H9 (cell line): Measurements from ENCODE around the gene CA12. TPM values are rescaled to one million over a fixed set of nuclear protein-coding genes. Genes with fewer than 3 reads are reported as not detected.

ENCODE experiments used
- DNase-seq: peaks from one replicate; pipeline ENCODE4 v3.0.0-alpha.2; 2017
- H2AFZ ChIP-seq: one replicate; pipeline ENCODE4 v1.6.1; 2013; ENCODE audit warnings: mild to moderate bottlenecking, low read length, control low read depth, moderate library complexity
- H2AK5ac ChIP-seq: 2 replicates; pipeline ENCODE4 v1.6.1; 2013; ENCODE audit warnings: low read length, control low read depth, mixed read lengths; ENCODE audit not compliant: insufficient read length
- H2BK120ac ChIP-seq: one replicate; pipeline ENCODE4 v1.6.1; 2013; ENCODE audit warnings: low read depth, mild to moderate bottlenecking, low read length, control low read depth, inconsistent platforms; ENCODE audit not compliant: poor library complexity, severe bottlenecking
- H2BK12ac ChIP-seq: 2 replicates; pipeline ENCODE4 v1.6.1; 2013; ENCODE audit warnings: low read length, control low read depth, mixed read lengths, low read depth; ENCODE audit not compliant: insufficient read length
- H2BK15ac ChIP-seq: 2 replicates; pipeline ENCODE4 v1.6.1; 2013; ENCODE audit warnings: low read depth, low read length, control low read depth
- H2BK20ac ChIP-seq: one replicate; pipeline ENCODE4 v1.6.1; 2013; ENCODE audit warnings: low read depth, mild to moderate bottlenecking, low read length, control low read depth, inconsistent platforms; ENCODE audit not compliant: poor library complexity, severe bottlenecking
- H2BK5ac ChIP-seq: 2 replicates; pipeline ENCODE4 v1.6.1; 2013; ENCODE audit warnings: low read length, control low read depth, mixed read lengths; ENCODE audit not compliant: insufficient read length
- H3K14ac ChIP-seq: 2 replicates; pipeline ENCODE4 v1.6.1; 2013; ENCODE audit warnings: low read length, control low read depth; ENCODE audit not compliant: insufficient read depth
- H3K18ac ChIP-seq: 2 replicates; pipeline ENCODE4 v1.6.1; 2013; ENCODE audit warnings: low read depth, mild to moderate bottlenecking, mixed read lengths, low read length, control low read depth; ENCODE audit not compliant: insufficient read length
- H3K23ac ChIP-seq: 2 replicates; pipeline ENCODE4 v1.6.1; 2013; ENCODE audit warnings: low read length, control low read depth, mixed read lengths, low read depth; ENCODE audit not compliant: insufficient read length
- H3K23me2 ChIP-seq: 2 replicates; pipeline ENCODE4 v1.6.1; 2013; ENCODE audit warnings: low read depth, mild to moderate bottlenecking, mixed read lengths, low read length, control low read depth; ENCODE audit not compliant: insufficient read length, poor library complexity, severe bottlenecking
- H3K27ac ChIP-seq: 2 replicates; pipeline ENCODE4 v1.5.1; 2013; ENCODE audit warnings: low read length, control low read depth, mixed read lengths, low read depth; ENCODE audit not compliant: insufficient read length
- H3K27me3 ChIP-seq: 2 replicates; pipeline ENCODE4 v1.6.1; 2013; ENCODE audit warnings: low read length, control low read depth, inconsistent platforms; ENCODE audit not compliant: insufficient read depth
- H3K4ac ChIP-seq: 2 replicates; pipeline ENCODE4 v1.6.1; 2013; ENCODE audit warnings: low read depth, mild to moderate bottlenecking, control low read depth, inconsistent platforms, low read length, moderate library complexity
- H3K4me1 ChIP-seq: 2 replicates; pipeline ENCODE4 v1.6.1; 2013; ENCODE audit warnings: low read length, control low read depth, inconsistent platforms; ENCODE audit not compliant: insufficient read depth
- H3K4me2 ChIP-seq: 2 replicates; pipeline ENCODE4 v1.6.1; 2013; ENCODE audit warnings: low read length, control low read depth, mixed read lengths; ENCODE audit not compliant: insufficient read length, insufficient read depth
- H3K56ac ChIP-seq: 2 replicates; pipeline ENCODE4 v1.6.1; 2013; ENCODE audit warnings: low read depth, mild to moderate bottlenecking, mixed read lengths, low read length, control low read depth; ENCODE audit not compliant: insufficient read length
- H3K79me1 ChIP-seq: 2 replicates; pipeline ENCODE4 v1.6.1; 2013; ENCODE audit warnings: low read depth, mild to moderate bottlenecking, moderate library complexity, low read length, control low read depth, inconsistent platforms; ENCODE audit not compliant: insufficient read depth, poor library complexity, severe bottlenecking
- H3K79me2 ChIP-seq: 2 replicates; pipeline ENCODE4 v1.6.1; 2013; ENCODE audit warnings: low read length, control low read depth, inconsistent platforms; ENCODE audit not compliant: insufficient read depth
- H3K9ac ChIP-seq: 2 replicates; pipeline ENCODE4 v1.6.1; 2013; ENCODE audit warnings: low read length, control low read depth, mixed read lengths; ENCODE audit not compliant: insufficient read length; ENCODE audit errors: extremely low read depth
- H3K9me3 ChIP-seq: one replicate; pipeline ENCODE4 v1.6.1; 2013; ENCODE audit warnings: low read depth, low read length, inconsistent platforms; ENCODE audit not compliant: control insufficient read depth
- H3T11ph ChIP-seq: one replicate; pipeline ENCODE4 v1.6.1; 2013; ENCODE audit warnings: mild to moderate bottlenecking, low read length, control low read depth, inconsistent platforms
- H4K20me1 ChIP-seq: one replicate; pipeline ENCODE4 v1.6.1; 2013; ENCODE audit not compliant: control insufficient read depth, insufficient read length, insufficient read depth
- H4K5ac ChIP-seq: 2 replicates; pipeline ENCODE4 v1.6.1; 2013; ENCODE audit warnings: low read depth, mild to moderate bottlenecking, mixed read lengths, low read length, control low read depth; ENCODE audit not compliant: insufficient read length
- H4K8ac ChIP-seq: replicated peaks from 2 replicates; pipeline ENCODE4 v1.6.1; 2013; ENCODE audit warnings: low read length, control low read depth, mixed read lengths, low read depth; ENCODE audit not compliant: insufficient read length
- H4K91ac ChIP-seq: 2 replicates; pipeline ENCODE4 v1.6.1; 2013; ENCODE audit warnings: low read depth, mild to moderate bottlenecking, moderate library complexity, mixed read lengths, low read length, control low read depth; ENCODE audit not compliant: insufficient read length
- H3K27ac Mint-ChIP-seq, 3 experiments: 2 replicates in 2 of 3; 3 replicates in 1 of 3; pipeline ENCODE4 v1.8.0; 2020 to 2021; ENCODE audit warnings: mixed read lengths in 3 of 3, mild to moderate bottlenecking in 1 of 3, moderate library complexity in 1 of 3
- H3K27me3 Mint-ChIP-seq: 2 replicates; pipeline ENCODE4 v1.8.0; 2021; ENCODE audit warnings: low read depth, mild to moderate bottlenecking, moderate library complexity, mixed read lengths
- H3K36me3 Mint-ChIP-seq, 3 experiments: 2 replicates in 2 of 3; 3 replicates in 1 of 3; pipeline ENCODE4 v1.8.0; 2020 to 2021; ENCODE audit warnings: low read depth in 3 of 3, mixed read lengths in 3 of 3; ENCODE audit not compliant: insufficient read depth in 1 of 3
- H3K4me1 Mint-ChIP-seq, 2 experiments: 2 replicates each; pipeline ENCODE4 v1.8.0; 2020; ENCODE audit warnings: mixed read lengths in 2 of 2
- H3K4me3 Mint-ChIP-seq, 2 experiments: 2 replicates in 1 of 2; 3 replicates in 1 of 2; pipeline ENCODE4 v1.8.0; 2020 to 2021; ENCODE audit warnings: mild to moderate bottlenecking in 2 of 2, mixed read lengths in 2 of 2, moderate library complexity in 1 of 2
- H3K9me3 Mint-ChIP-seq, 2 experiments: 2 replicates in 1 of 2; 3 replicates in 1 of 2; pipeline ENCODE4 v1.8.0; 2020; ENCODE audit warnings: mild to moderate bottlenecking in 2 of 2, mixed read lengths in 2 of 2, moderate library complexity in 1 of 2
- WGBS: extraction: QIAGEN DNeasy Blood & Tissue Kit; methylation state at CpG from one replicate; pipeline ENCODE4 v1.1.7; 2013; ENCODE audit warnings: missing lambda C conversion rate, low lambda C conversion rate, mixed read lengths; ENCODE audit not compliant: insufficient read length; ENCODE audit errors: extremely low coverage; 5-methylcytosine and 5-hydroxymethylcytosine counted together
- total RNA-seq: library from RNA; stranded (reverse); gene quantifications from 2 replicates; pipeline ENCODE4 v1.2.1, GENCODE V29; 2021
- TF ChIP-seq, protein P1 (sequence below): fragments of 200-600 bp; sonication (generic); conservative IDR thresholded peaks from 3 replicates; pipeline ENCODE4 v1.8.0; 2021; ENCODE audit warnings: antibody characterized with exemption, mild to moderate bottlenecking

Gene CA12
- total RNA-seq, 1 experiment from 2014 or later = 0.68 TPM

DNA sequence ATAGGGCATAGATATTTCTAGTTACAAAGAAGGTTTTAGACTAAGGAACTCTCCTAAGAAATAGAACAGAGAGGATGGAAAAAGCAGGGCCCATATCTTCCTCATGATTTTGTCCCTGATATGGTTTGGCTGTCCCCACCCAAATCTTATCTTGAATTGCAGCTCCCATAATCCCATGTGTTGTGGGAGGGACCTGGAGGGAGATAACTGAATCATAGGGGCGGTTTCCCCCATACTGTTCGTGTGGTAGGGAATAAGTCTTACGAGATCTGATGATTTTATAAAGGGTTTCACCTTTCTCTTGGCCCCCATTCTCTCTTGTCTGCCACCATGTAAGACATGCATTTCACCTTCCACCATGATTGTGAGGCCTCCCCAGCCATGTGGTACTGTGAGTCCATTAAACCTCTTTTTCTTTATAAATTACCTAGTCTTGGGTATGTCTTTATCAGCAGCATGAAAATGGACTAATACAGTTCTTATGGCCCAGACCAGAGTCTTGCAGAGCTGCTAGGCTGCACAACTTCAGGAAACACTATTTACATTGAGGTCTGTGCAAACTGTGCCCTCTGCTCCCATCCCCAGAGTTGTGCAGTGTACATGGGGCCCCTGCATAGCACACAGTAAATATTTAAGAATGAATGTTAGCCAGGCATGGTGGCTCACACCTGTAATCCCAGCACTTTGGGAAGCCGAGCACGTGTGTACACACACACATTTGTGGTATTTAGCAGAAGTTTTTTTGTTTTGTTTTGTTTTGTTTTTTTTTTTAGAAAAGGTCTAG lies 20.3 kb upstream of the CA12 start:
- H3K14ac ChIP-seq = no peak overlapping the region
- no peak overlapping the region for H4K8ac ChIP-seq
- no peak overlapping the region for H3K4me2 ChIP-seq
- no peak for DNase-seq
- H4K5ac ChIP-seq = no peak overlapping the region
- H2BK5ac ChIP-seq = no peak overlapping the region
- Mint-ChIP-seq H3K36me3 (no peaks in the 10 kb centered on the region), H3K4me3 (no peak overlapping the region), H3K27me3 (peaks cover 30% of the 10 kb centered on the region), H3K9me3 (no peaks in the 10 kb centered on the region; a peak in 1 of 5 replicates), H3K4me1 (peaks cover 8 to 13% of the 10 kb centered on the region in 2 experiments), H3K27ac (no peak overlapping the region)
- no peak overlapping the region for H2BK20ac ChIP-seq
- no peak overlapping the region for H3K23ac ChIP-seq
- H2AK5ac ChIP-seq = no peak overlapping the region
- H3K79me2 ChIP-seq = no peaks in the 10 kb centered on the region
- H3K18ac ChIP-seq = no peak overlapping the region
- H2BK15ac ChIP-seq = no peak overlapping the region
- no peak overlapping the region for H2BK12ac ChIP-seq
- H3K56ac ChIP-seq = no peak overlapping the region
- H2AFZ ChIP-seq = no peak overlapping the region
- no peak overlapping the region for H3K9ac ChIP-seq
- H4K20me1 ChIP-seq = no peaks in the 10 kb centered on the region
- no peak overlapping the region for H2BK120ac ChIP-seq
- WGBS = no CpG with 5 or more reads among the region's 5 CpGs
- H3K9me3 ChIP-seq = no peaks in the 10 kb centered on the region
- H4K91ac ChIP-seq = no peak overlapping the region
- no peaks in the 10 kb centered on the region for H3K23me2 ChIP-seq
- no peaks in the 10 kb centered on the region; the same call in 1 of the 2 replicates for H3K4me1 ChIP-seq
- no peaks in the 10 kb centered on the region for H3K79me1 ChIP-seq
- no peak overlapping the region for H3K4ac ChIP-seq
- no peak overlapping the region for H3K27ac ChIP-seq
- no peak overlapping the region for H3T11ph ChIP-seq
- no peaks in the 10 kb centered on the region; the same call in 1 of the 2 replicates for H3K27me3 ChIP-seq
- TF ChIP-seq, protein P1, sequence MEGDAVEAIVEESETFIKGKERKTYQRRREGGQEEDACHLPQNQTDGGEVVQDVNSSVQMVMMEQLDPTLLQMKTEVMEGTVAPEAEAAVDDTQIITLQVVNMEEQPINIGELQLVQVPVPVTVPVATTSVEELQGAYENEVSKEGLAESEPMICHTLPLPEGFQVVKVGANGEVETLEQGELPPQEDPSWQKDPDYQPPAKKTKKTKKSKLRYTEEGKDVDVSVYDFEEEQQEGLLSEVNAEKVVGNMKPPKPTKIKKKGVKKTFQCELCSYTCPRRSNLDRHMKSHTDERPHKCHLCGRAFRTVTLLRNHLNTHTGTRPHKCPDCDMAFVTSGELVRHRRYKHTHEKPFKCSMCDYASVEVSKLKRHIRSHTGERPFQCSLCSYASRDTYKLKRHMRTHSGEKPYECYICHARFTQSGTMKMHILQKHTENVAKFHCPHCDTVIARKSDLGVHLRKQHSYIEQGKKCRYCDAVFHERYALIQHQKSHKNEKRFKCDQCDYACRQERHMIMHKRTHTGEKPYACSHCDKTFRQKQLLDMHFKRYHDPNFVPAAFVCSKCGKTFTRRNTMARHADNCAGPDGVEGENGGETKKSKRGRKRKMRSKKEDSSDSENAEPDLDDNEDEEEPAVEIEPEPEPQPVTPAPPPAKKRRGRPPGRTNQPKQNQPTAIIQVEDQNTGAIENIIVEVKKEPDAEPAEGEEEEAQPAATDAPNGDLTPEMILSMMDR = no peak
